ENCODE results near the gene KRTAP10-5. TPM values are rescaled to one million over a fixed set of nuclear protein-coding genes. Genes with fewer than 3 reads are reported as not detected.

Gene KRTAP10-5
- total and polyA plus RNA-seq, 10 donors = not detected

DNA sequence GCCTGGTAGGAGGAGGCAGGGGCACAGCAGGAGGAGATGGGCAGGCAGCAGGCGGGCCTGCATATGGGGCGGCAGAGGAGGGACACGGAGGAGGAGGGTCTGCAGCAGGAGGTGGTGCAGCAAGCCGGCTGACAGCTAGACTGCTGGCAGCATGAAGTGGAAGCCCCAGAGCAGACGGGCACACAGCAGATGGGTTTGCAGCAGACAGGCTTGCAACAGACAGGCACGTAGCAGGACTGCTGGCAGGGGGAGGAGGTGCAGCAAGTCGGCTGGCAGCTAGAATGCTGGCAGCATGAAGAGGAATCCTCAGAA lies 615 bp downstream of the KRTAP10-5 start:
- Histone ChIP-seq H3K4me3 (no peak overlapping the region), H3K4me1 (peaks cover 0 to 4% (median under 1%) of the 10 kb centered on the region in 6 donors), H3K27me3 (replicated peaks in 1 of 7) (peaks cover 0 to 14% (median 0%) of the 10 kb centered on the region in 7 donors), H3K36me3 (no peaks in the 10 kb centered on the region), H3K27ac (no peak overlapping the region), H3K9me3 (peaks cover 3 to 54% (median 38%) of the 10 kb centered on the region in 8 donors)
- peak; percentile 28 for DNase-seq
- whole genome bisulfite sequencing, 5 donors = 68 to 79% (median 74%) methylated on average over 7 of the region's 7 CpGs
- intact Hi-C loops (cut with DNase I; ENCODE audit: low total_unique reads) = no loop called here
- TF ChIP-seq POLR2AphosphoS5 (IDR thresholded peaks at IDR 0.05) (no peak), POLR2A (IDR thresholded peaks at IDR 0.05) (no peak)

DNA sequence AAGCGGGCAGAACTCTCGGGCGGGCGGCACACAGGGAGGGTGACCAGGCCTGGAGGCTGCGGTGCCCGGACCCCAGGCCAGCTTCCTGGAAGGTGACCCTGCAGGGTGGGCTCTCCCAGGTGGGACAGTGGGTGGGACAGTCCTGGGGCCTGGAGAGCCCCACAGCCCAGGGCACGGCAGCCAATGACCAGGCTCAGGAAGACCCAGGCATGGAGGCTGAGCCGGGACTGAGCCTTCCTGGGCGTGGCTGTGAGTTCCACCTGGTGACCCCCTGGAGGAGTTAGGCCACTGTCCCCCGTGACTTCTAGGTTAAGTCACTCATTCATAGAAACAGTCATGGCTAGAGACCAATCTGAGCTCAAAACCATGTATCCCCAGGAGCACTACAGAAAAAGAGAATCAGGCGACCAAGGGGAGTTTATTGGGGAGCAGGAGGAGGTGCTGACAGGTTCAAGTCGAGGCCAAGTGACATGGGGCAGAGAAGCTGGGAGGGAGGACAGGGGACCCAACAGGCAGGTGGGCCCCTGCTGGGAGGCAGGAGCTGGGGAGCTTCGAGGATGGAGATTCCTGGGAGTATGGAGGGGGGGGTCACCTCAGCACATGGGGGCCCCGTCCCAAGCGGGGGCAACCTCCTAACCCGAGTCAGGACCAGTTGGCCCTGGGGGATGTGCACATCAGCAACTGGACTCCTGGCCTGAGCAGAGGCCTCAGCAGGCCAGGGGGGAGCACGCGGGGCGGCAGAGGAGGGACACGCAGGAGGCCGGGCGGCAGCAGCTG lies 1.2 kb downstream of the KRTAP10-5 start:
- WGBS, 5 donors = 78 to 84% (median 80%) methylated on average over 16 to 22 of the region's 22 CpGs
- TF ChIP-seq POLR2AphosphoS5 (IDR thresholded peaks at IDR 0.05) = no peak
- TF ChIP-seq, protein P1, sequence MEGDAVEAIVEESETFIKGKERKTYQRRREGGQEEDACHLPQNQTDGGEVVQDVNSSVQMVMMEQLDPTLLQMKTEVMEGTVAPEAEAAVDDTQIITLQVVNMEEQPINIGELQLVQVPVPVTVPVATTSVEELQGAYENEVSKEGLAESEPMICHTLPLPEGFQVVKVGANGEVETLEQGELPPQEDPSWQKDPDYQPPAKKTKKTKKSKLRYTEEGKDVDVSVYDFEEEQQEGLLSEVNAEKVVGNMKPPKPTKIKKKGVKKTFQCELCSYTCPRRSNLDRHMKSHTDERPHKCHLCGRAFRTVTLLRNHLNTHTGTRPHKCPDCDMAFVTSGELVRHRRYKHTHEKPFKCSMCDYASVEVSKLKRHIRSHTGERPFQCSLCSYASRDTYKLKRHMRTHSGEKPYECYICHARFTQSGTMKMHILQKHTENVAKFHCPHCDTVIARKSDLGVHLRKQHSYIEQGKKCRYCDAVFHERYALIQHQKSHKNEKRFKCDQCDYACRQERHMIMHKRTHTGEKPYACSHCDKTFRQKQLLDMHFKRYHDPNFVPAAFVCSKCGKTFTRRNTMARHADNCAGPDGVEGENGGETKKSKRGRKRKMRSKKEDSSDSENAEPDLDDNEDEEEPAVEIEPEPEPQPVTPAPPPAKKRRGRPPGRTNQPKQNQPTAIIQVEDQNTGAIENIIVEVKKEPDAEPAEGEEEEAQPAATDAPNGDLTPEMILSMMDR (IDR thresholded peaks at IDR 0.05 in 8 of 11, conservative IDR thresholded peaks at IDR 0.05 in 3 of 11) = no peak
- no peak for TF ChIP-seq POLR2A (IDR thresholded peaks at IDR 0.05)
- intact Hi-C loops (cut with DNase I; ENCODE audit: low total_unique reads) = no loop called here

GRCh38 chr21:44578371-44579055 lies 1.9 kb downstream of the KRTAP10-5 start:
- WGBS, 5 donors = 91 to 95% (median 94%) methylated on average over 13 to 17 of the region's 17 CpGs
- Histone ChIP-seq H3K27ac (no peak overlapping the region), H3K9me3 (peaks cover 3 to 54% (median 38%) of the 10 kb centered on the region in 8 donors), H3K36me3 (no peaks in the 10 kb centered on the region), H3K4me3 (no peak overlapping the region), H3K4me1 (peaks cover 0 to 10% (median 4%) of the 10 kb centered on the region in 6 donors), H3K27me3 (replicated peaks in 1 of 7) (peaks cover 0 to 19% (median 0%) of the 10 kb centered on the region in 7 donors)
- peak; percentile 41 for DNase-seq
- intact Hi-C loops (cut with DNase I; ENCODE audit: low total_unique reads) = no loop called here
- TF ChIP-seq POLR2A (IDR thresholded peaks at IDR 0.05) (no peak), POLR2AphosphoS5 (IDR thresholded peaks at IDR 0.05) (no peak)
- TF ChIP-seq, protein P1 (IDR thresholded peaks at IDR 0.05 in 8 of 11, conservative IDR thresholded peaks at IDR 0.05 in 3 of 11) = no peak

More for the DNA sequence above, 1.2 kb downstream of the KRTAP10-5 start:
- Histone ChIP-seq H3K4me1 (peaks cover 0 to 9% (median 4%) of the 10 kb centered on the region in 6 donors), H3K4me3 (no peak overlapping the region), H3K9me3 (peaks cover 3 to 54% (median 38%) of the 10 kb centered on the region in 8 donors), H3K36me3 (no peaks in the 10 kb centered on the region), H3K27me3 (replicated peaks in 1 of 7) (peaks cover 0 to 15% (median 0%) of the 10 kb centered on the region in 7 donors), H3K27ac (no peak overlapping the region)
- peak; percentile 41 for DNase-seq

DNA sequence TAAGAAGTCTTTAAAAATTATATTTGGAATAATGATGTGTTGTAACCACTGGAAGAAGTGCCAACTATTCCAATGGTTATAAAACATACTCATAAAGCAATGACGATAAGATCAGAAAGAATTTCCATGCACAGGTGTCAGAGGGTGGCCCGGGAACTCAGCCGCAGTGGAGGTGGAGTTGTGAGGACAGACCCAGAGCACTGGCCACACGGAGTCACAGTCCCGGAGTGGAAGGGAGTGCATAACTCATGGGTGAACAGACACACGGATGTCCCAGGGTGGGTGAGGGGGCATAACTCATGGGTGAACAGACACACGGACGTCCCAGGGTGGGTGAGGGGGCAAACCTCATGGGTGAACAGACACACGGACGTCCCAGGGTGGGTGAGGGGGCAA lies 4.4 kb downstream of the KRTAP10-5 start:
- 84 to 93% (median 89%) methylated on average over 8 to 10 of the region's 10 CpGs for WGBS, 5 donors
- intact Hi-C loops (cut with DNase I; ENCODE audit: low total_unique reads) = no loop called here

More for the DNA sequence above, 4.4 kb downstream of the KRTAP10-5 start:
- DNase-seq = peak; percentile 17
- peaks cover 3 to 47% (median 26%) of the 10 kb centered on the region in 8 donors for H3K9me3 ChIP-seq
- H3K27ac ChIP-seq = no peak overlapping the region
- H3K4me3 ChIP-seq = no peak overlapping the region
- peaks cover 0 to 24% (median 0%) of the 10 kb centered on the region in 7 donors for H3K27me3 ChIP-seq (replicated peaks in 1 of 7)
- no peaks in the 10 kb centered on the region for H3K36me3 ChIP-seq
- H3K4me1 ChIP-seq = peaks cover 0 to 10% (median 4%) of the 10 kb centered on the region in 6 donors
- TF ChIP-seq POLR2A (IDR thresholded peaks at IDR 0.05) (no peak), POLR2AphosphoS5 (IDR thresholded peaks at IDR 0.05) (no peak)
- TF ChIP-seq, protein P1 (IDR thresholded peaks at IDR 0.05 in 8 of 11, conservative IDR thresholded peaks at IDR 0.05 in 3 of 11) = no peak
